A549 treated with DMSO at 1 μM for 4 hours (cell line): ENCODE data around the gene DPPA5. TPM values are rescaled to one million over a fixed set of nuclear protein-coding genes. Genes with fewer than 3 reads are reported as not detected.

ENCODE experiments used
- total RNA-seq: library from RNA; stranded (reverse); fragments of 200-300 nt; extraction: Qiagen RNA extraction; gene quantifications from 5 replicates; pipeline ENCODE4 v1.2.3, GENCODE V29; 2022; ENCODE audit warnings: low read depth

The DPPA5 gene, protein sequence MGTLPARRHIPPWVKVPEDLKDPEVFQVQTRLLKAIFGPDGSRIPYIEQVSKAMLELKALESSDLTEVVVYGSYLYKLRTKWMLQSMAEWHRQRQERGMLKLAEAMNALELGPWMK
- total RNA-seq: not detected in 5 replicates

DNA sequence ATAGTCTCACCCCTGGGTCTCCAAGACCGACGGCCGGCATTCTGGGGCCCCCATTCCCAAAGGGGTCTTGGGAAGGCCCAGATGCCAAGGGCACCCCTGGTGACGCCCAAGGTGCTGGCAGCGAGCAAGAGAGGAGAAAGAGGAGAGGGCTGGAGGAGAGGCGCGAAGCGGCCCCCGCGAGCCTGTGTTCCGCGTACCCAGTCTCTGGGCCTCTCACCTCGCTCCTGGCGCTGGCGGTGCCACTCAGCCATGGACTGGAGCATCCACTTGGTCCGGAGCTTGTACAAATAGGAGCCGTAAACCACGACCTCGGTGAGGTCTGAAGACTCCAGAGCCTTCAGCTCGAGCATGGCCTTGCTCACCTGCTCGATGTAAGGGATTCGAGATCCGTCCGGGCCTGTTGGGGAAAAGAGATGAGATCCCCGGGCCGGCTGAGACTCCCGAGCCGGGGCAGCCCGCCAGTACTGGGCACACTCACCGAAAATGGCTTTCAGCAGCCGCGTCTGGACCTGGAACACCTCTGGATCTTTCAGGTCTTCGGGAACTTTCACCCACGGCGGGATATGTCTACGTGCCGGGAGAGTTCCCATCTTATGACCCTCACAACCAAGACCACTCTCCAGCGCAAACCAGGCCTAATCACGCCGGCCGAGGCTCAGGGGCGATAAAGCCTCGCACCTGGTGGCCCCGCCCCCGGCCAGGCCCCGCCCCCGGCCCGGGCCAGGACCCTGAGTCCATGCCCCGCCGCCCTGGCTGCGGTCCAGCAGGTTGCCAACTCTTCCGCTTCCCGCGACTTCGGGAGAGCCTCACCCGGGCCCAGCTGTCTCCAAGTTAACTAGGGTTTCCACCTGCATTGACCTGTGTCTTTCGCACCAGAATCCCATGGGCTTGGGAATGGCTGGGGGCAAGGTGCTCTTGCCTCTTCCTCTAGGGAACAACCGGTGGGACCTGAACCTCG lies at the start of gene DPPA5:
DPPA5 (minus strand) TSS at position 641 of the 958 bp plus-strand sequence; CDS start at position 590, 51 bp downstream.

DNA sequence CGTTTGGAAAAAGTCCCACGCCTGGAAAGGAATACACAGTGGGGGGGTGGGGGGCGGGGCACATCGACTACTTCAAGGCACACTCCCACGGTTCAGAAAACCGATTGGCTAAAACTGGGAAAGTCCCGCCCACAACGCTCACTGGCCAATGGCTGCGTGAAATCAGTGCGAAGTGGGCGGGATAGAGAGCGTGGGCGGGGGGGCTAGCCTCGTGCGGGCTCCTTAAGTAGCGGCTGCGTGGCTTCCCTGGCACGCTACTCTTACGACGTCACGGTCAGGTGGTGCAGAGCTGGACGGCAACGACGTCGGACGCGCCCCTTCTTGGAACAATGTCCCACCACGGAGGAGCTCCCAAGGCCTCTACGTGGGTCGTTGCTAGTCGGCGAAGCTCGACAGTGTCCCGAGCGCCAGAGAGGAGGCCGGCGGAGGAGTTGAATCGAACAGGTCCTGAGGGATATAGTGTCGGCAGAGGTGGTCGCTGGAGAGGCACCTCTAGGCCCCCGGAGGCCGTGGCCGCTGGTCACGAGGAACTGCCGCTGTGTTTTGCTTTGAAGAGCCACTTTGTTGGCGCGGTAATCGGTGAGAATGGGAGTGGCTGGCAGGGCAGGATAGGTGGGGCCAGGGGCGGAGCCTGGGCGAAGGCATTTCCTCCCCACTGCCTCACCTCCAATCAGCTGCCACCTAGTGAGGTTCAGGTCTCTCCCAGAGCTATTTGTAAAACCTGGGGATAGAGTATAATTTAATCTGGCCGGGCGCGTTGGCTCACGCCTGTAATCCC lies 40.7 kb upstream of the DPPA5 start, which contains the start of gene DDX43:
DDX43 (plus strand) TSS at position 252 of the 778 bp plus-strand sequence; CDS start at position 330, 78 bp downstream.

DNA sequence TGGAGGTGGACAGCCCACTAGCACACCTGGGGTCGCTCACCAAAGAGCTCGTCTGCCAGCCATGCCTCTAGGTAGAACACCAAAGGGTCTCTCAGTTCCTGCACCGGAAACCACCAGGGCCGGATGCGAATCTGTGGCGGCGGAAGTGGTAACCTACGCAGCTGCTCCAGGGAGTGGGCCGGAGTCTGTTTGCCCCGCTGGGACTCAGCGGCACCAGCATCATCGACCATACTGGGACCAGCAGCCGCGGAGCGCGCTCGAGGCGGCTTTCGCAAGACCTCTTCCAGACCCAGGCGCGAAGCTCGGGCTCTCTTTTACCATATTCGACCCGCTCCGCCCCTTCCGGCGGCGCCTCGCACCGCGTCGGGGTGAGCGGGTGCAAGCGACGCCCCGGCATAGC lies 15.5 kb upstream of the DPPA5 start, which contains the start of gene OOEP:
OOEP (minus strand) TSS at position 335 of the 400 bp plus-strand sequence; CDS start at position 230, 105 bp downstream.

DNA sequence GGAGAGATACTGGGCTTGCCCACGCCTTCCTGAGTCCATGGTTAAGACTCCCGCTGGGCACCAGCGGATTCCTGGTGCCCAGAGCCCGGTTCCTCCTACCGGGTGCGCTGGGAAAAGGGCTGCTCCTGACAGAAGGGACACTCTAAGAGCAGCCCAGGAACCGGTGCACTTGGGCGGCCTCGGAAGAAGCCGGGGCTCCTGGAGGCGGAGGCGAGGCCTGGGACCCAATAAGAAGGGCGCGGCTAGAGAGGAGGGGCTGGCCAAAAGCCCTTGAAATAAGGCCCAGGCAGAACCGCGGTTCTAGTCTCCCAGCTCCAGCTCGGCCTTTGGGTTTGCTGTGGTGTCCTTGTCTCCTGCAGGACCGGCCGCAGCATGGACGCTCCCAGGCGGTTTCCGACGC lies 8.3 kb upstream of the DPPA5 start, which contains the start of gene KHDC3L:
KHDC3L (plus strand) TSS at position 301 of the 400 bp plus-strand sequence; CDS start at position 373, 72 bp downstream.

Other genes with a start within 250 kb of the DPPA5 start
- gene KHDC1L, start 128.8 kb downstream of the DPPA5 start, total RNA-seq: 0.20 to 0.81 TPM (median 0.35 TPM) in 4 of 5 replicates, not detected in the other
- 3.0 to 4.6 TPM (median 4.0 TPM) in 5 replicates for gene KHDC1, start 91.1 kb downstream of the DPPA5 start, total RNA-seq
- not detected in 5 replicates for gene KHDC3L, start 8.4 kb upstream of the DPPA5 start, total RNA-seq
- not detected in 5 replicates for gene OOEP, start 15.6 kb upstream of the DPPA5 start, total RNA-seq
- gene DDX43, start 40.6 kb upstream of the DPPA5 start, total RNA-seq: not detected in 5 replicates
- 4.5 to 7.5 TPM (median 6.8 TPM) in 5 replicates for gene CGAS, start 98.0 kb upstream of the DPPA5 start, total RNA-seq
- gene MTO1, start 107.5 kb upstream of the DPPA5 start, total RNA-seq: 10.1 to 12.9 TPM (median 12.0 TPM) in 5 replicates
- gene EEF1A1, start 166.8 kb upstream of the DPPA5 start, total RNA-seq: 7,709 to 8,283 TPM (median 7,930 TPM) in 5 replicates